RPMI8226 (cell line): ENCODE measurements around the gene SAMD13.
A peak's percentile ranks its signal among the peaks of the same experiment; 100 is the strongest.

Experiments
- DNase-seq: peaks from one replicate; pipeline ENCODE4 v3.0.0-alpha.2; 2015

The SAMD13 gene

GRCh38 chr1:84301004-84301784 lies at the start of gene SAMD13:
TSS of gene SAMD13 (plus strand) at chr1:84301708. CDS start at chr1:84303235, 1,527 bp downstream.
- DNase-seq: peak; percentile 59

GRCh38 chr1:84253036-84253435 lies 48.5 kb upstream of the SAMD13 start:
- DNase-seq: no peak

GRCh38 chr1:84253891-84254290 lies 47.6 kb upstream of the SAMD13 start:
- no peak for DNase-seq

GRCh38 chr1:84254703-84255238 lies 46.7 kb upstream of the SAMD13 start:
- no peak for DNase-seq

- DNase-seq: no peak
Observed at GRCh38 chr1:84255582-84255981, 45.9 kb upstream of the SAMD13 start.

- no peak for DNase-seq
Observed at GRCh38 chr1:84257617-84258016, 43.9 kb upstream of the SAMD13 start.

- DNase-seq: no peak
Observed at GRCh38 chr1:84259376-84259775, 42.1 kb upstream of the SAMD13 start.

GRCh38 chr1:84259989-84260388 lies 41.5 kb upstream of the SAMD13 start:
- no peak for DNase-seq

GRCh38 chr1:84260852-84261518 lies 40.5 kb upstream of the SAMD13 start:
- DNase-seq: no peak

GRCh38 chr1:84264961-84265360 lies 36.5 kb upstream of the SAMD13 start:
- DNase-seq: no peak

- no peak for DNase-seq
Observed at GRCh38 chr1:84265867-84266266, 35.6 kb upstream of the SAMD13 start.

- no peak for DNase-seq
Observed at GRCh38 chr1:84266748-84267147, 34.8 kb upstream of the SAMD13 start.

- no peak for DNase-seq
Observed at GRCh38 chr1:84267476-84267875, 34.0 kb upstream of the SAMD13 start.

- DNase-seq: no peak
Observed at GRCh38 chr1:84268346-84268745, 33.2 kb upstream of the SAMD13 start.

GRCh38 chr1:84269306-84269705 lies 32.2 kb upstream of the SAMD13 start:
- no peak for DNase-seq

GRCh38 chr1:84271441-84272151 lies 29.9 kb upstream of the SAMD13 start:
- peak; percentile 6 for DNase-seq

- no peak for DNase-seq
Observed at GRCh38 chr1:84272401-84272800, 29.1 kb upstream of the SAMD13 start.

GRCh38 chr1:84277343-84278059 lies 24.0 kb upstream of the SAMD13 start:
- no peak for DNase-seq

GRCh38 chr1:84278905-84279304 lies 22.6 kb upstream of the SAMD13 start:
- no peak for DNase-seq

- no peak for DNase-seq
Observed at GRCh38 chr1:84280912-84281311, 20.6 kb upstream of the SAMD13 start.

- no peak for DNase-seq
Observed at GRCh38 chr1:84282780-84283333, 18.7 kb upstream of the SAMD13 start.

- DNase-seq: no peak
Observed at GRCh38 chr1:84283381-84283780, 18.1 kb upstream of the SAMD13 start.

- DNase-seq: no peak
Observed at GRCh38 chr1:84286071-84286470, 15.4 kb upstream of the SAMD13 start.
